ENCODE data around the gene GINS3.

GINS3 gene

DNA sequence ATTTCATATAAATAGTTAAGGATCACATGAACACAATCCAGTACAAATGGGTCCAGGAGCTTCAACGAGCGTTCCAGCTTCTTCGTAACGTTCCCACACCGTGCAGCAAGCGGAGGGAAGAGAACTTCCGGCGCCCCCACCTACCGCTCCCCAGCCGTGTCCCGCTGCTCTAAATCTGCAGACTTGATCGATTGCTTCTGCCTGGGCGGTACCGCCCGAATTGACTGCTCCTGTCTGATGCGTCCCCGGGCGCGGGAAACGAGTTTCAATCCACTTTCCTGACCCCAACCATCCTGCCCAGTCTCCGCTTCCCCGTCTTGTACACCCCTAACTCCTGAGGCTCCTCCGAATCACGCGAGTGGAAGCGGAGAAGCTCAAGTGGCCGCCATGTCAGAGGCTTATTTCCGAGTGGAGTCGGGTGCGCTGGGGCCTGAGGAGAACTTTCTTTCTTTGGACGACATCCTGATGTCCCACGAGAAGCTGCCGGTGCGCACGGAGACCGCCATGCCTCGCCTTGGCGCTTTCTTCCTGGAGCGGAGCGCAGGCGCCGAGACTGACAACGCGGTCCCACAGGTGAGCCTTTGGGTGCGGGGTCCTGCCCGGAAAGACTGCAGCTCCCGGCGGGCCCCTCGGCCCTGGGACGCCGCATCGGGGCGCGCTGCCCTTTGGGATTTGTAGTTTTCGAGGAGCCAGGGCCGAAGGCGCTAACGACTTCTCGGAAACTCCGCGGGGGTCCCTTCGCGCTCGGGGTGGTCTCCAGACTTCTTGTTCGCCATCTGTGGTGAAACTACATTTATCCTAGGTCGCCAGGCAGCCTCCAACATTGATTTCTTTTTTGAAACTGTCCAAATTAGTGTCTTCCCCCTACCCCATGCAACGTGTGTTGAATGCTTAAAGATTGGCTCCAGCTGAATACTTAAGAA is at the start of gene GINS3:
GINS3 (plus strand) TSS at position 257 of the 923 bp plus-strand sequence; CDS start at position 388, 131 bp downstream.
- DNase-seq (ENCODE audit: low spot score), result peak; percentile 88

DNA sequence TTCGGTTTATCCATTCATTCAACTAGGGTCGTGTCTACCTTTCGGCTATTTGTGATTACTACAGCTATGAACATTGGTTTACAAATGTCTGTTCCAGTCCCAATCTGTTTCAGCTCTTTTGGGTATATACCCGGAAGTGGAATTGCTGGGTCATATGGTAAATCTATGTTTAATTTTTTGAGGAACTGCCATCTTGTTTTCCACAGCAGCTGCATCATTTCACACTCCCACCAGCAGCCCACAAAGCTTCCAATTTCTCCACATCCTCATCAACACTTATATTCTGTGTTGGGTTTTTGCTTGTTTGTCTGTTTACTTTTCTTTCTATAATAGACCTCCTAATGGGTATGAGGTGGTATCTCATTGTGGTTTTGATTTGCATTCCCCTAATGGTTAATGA is 48.7 kb upstream of the GINS3 start:
- DNase-seq (ENCODE audit: low spot score), result no peak

DNA sequence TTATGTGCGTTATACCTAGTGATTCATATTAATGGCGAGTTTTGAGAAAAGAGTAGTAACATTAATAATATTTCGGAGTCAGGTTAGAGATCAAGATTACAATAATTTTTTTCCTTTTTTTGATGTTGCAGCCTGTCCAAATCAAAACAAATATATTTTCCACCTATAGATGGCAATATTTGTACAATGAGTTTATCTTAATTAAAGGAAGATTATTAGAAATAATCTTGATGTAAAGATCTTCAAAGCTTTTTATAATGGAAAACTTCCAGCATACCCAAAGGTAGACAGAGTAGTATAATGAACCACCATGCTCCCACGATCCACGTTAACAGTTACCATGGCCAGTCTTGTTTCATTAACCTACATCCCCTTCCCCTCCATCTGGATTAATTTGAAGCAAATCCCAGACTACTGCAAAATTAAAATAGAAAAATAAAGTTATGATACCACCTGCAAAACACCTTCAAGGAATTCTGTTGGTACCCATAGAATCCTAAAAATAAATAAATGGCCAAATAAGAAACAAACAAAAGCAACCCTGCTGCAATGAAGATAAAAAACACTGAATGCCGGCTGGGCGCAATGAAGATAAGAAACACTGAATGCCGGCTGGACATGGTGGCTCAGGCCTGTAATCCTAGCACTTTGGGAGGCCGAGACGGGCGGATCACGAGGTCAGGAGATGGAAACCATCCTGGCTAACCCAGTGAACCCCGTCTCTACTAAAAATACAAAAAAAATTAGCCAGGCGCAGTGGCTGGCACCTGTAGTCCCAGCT is 46.5 kb upstream of the GINS3 start:
- DNase-seq (ENCODE audit: low spot score), result peak; percentile 52

DNA sequence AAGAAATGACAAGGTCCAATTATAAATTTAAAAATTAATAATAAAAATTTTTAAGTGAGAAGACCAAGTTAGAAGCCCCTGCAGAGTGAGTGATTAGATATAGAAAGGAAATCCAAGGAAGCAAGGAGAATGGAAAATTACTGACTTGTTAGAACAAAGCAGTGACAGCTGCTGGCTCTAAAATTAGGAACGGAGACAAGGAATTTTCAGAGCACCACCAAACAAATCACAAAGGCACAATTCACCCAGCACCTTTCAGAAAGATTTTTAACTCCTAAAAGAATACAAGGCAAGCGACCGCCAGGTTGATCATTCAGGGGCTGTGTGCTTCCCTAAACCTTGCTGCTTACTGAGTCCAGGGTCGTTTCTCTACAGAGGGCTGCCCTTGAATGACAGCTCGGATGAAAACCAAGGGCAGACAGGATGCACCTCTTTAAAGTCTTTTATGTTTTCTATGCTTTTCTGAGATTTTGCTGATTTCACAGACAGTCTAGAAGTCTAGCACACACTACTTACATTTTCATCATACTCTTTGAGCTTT is 45.4 kb upstream of the GINS3 start:
- peak; percentile 95 for DNase-seq (ENCODE audit: low spot score)

DNA sequence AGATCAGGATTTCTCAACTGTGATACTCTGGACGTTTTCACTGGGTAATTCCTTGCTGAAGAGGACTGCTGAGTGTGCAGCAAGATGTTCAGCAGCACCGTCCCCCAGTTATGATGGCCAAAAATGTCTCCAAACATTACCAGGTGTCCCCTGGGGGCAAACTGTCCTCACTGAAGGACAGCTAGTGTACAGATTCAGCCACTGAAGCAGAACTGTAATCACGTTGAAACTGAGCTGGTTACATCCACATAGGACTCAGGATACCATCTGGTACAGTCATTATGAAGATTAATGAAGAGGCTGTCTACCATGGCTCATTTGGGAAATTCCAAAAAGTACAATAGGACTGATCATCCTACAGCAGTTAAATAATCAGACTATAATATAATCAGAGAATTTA is 43.3 kb upstream of the GINS3 start:
- DNase-seq (ENCODE audit: low spot score), result peak; percentile 92

DNA sequence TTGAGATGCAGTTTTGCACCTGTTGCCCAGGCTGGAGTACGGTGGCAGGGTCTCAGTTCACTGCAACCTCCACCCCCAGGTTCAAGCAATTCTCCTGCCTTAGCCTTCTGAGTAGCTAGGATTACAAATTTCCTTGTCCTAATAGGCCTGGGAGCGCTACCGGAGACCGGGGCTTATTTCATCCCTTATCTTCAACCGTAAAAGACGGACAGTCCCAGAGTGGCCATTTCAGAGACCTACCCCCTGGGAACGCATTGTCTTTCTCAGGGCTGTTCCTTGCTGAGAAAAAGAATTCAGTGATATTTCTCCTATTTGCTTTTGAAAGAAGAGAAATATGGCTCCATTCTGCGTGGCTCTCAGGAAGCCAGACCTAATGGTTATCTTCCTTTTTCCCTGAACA is 39.6 kb upstream of the GINS3 start:
- DNase-seq (ENCODE audit: low spot score), result no peak

DNA sequence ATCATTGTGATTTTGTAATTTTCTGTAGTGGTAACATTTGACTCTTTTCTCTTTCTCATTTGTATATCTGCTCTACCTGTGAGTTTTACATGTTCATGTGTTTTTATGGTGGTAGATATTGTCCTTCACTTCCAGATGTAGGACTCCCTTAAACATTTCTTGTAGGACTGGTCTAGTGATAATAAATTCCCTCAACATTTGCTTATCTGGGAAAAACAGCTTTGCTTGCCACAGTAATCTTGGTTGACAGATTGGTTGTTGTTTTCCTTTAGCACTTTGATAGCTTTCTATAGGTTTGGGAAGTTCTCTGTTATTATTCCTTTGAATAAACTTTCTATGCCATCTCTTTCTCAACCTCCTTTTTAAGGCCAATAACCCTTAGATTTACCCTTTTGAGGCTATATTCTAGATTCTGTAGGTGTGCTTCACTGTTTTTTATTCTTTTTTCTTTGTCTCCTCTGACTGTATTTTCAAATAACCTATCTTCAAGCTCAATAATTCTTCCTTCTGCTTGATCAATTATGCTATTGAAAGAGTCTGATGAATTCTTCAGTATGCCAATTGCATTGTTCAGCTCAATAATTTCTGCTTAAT is 32.1 kb upstream of the GINS3 start:
- no peak for DNase-seq (ENCODE audit: low spot score)

DNA sequence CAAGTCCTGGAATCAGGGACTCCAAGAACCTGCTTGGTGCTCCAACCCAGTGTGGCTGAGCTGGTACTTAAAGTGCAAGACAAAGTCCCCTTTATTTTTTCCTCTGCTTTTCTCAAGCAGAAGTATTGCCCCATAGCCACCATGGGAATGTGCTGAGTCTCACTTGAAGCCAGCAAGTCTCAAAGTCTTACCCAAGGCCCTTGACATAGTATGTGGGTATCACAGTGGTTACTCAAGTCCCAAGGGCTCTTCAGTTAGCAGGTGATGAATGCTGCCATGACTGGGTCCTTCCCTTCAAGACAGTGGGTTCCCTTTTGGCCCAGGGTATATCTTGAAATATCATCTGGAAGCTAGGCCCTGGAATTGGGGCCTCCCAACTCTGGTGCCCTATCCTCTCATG is 30.5 kb upstream of the GINS3 start:
- DNase-seq (ENCODE audit: low spot score), result no peak

DNA sequence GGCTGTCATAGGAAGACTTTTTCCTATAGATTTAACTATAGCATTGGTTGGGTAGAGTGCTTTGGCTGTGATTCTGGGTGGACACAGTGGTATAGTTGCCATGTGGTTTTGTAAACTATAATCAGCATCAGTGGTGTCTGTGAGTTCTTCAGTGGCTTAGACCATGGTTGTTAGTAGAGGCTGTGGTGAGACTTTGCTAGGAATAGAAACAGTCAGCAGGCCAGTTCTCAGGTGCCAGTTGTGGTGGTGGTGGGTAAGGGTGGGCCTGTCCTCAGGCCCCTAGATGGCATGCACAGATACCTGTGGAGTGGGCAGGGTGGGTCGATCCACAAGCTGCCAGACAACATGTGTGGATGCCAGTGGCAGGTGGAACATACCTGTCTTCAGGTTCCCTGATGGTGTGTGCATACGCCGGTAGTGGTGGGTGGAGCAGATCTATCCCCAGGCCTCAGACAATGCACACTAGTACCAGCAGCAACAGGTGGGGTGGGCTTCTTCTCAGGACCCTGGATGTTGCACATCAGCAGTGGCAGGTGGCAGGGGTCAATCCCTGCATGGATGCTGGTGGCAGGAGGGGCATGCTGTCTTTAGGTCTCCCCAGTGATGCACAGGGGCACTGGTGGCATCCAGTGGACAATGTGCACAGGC is 28.4 kb upstream of the GINS3 start:
- DNase-seq (ENCODE audit: low spot score), result no peak

DNA sequence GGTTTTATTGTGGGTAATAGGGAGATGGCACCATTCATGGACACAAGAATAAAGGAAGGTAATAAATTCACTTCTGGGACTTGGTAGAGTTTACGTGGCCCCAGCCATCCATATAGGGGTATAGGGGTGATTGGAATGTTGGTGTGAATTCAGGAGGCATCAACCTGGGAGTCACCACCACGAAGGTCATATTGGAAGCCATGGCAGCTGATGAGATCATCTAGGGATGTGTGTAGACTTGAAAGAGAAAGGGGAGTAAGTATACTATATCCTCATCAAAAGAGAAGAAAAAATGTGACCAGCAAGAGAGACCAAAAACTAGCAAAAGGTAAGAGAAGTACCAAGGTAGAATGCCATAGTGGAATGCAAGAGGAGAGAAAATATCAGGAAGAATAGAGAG is 26.6 kb upstream of the GINS3 start:
- DNase-seq (ENCODE audit: low spot score), result no peak

DNA sequence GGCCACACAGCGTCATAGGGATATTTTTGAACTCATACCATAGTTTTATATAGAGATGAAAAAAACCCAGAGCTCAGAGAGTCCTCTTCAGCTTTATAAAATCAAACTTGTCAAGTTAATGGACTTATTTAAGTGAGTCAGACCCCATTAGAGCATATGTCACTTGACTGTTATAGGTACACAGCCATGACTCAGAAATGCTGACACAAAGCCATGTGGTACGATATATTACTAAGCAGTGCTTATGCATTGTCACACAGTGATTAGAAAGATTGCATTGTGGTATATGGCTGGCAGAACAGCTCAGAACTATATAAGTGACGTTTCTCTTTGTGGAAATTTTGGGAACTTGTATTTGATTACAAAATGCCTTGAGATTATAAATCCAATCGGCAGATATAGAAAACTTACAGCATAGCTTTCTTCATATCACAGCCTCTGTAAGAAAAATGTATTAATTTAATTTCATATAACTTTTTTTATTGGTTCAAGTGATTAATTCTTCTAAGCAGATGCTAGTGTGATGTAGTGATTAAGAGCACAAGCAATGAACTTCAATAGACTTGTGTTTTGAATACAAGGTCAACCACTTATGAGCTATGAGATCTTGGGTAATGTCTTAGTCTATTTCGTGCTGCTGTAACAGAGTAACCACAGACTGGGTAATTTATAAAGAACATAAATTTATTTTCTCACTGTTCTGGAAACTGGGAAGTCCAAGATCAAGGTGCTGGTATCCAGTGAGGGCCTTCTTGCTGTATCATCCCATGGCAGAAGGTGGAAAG is 25.8 kb upstream of the GINS3 start:
- DNase-seq (ENCODE audit: low spot score), result no peak

DNA sequence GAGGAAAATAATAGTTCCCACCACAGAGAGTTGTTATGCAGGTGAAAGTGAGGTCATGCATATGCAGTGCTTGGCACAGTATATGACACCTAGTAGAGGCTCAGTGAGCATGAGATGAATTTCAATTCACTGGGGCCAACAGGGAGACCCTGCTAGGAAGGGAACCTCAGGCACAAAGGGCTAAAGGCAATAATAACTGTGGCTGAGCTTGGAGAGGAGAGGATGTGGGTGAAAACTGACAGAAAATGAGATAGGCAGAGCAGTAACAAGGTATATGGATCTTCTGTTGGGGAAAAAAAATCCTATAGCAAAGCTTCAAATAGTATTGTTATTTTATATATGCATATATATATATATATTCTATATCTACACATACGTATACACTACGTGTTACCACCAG is 25.0 kb upstream of the GINS3 start:
- DNase-seq (ENCODE audit: low spot score), result no peak

DNA sequence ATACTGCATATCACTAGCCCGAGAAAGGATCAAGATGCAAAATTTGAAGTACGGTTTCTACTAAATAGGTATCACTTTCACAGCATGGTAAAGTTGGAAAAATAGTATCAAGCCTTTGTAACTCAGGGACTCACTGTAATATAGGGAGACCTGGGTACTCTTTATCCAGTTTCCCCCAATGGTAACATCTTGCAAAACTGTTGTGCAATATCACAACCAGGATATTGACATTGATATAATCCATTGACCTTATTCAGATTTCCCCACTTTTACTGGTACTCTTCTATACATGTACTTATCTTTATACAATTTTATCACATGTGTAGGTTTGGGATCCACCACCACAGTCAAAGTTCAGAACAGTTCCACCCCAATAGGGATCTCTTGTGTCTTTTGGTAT is 20.4 kb upstream of the GINS3 start:
- no peak for DNase-seq (ENCODE audit: low spot score)

DNA sequence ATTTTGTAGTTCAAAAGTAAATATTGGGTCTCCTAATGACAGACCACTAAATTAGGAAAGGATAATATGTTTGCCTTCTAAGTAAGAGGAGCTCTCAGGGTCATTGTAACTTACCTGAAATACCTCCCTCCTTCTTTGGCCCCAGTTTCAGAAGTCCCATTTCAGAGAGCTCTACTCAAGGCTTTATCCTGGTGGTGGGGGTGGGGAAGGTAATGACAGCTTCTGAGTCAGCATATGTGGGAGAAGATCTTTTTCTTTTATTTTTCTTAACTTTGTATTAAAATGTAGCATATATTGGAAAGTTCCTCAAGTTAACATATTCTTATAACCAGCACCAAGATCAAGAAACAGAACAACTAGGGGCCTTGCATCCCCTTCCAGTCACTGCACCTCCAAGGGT is 16.9 kb upstream of the GINS3 start:
- DNase-seq (ENCODE audit: low spot score), result no peak

DNA sequence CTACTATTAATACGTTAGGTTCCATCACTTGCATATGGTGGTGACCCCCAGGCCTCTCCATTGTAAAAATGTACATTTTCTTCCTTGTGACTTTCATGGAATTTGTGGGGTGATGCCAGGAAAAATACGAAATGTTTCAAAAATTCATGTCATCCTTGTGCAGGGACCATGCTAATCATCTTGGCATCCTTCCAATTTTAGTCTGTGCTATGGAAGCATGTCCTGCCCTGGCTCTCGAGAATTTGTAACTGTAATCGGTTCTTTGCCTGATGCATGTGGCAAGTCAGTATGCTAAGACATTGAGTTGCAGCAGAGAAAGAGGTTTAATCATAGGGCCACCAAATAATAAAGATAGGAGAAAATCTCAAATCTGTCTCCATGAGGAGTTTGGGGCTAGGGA is 14.3 kb upstream of the GINS3 start:
- DNase-seq (ENCODE audit: low spot score), result peak; percentile 21

DNA sequence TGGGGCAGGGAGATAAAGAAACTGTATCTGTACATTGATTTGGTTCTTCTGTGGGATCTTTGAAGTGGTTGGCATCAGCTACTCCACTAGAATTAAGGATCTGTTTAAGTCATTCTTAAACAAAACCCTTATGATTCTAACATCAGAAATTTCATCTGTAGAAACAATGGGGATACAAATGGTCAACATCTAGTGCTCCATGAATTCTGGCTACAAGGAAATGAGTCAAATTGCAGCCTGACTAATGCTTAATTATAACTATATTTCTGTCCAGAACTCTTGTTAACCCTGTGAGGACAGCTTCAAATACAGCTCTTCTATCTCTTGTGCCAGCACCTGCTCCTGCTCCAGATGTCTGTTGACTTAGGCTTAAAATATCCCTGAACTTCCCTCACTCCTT is 13.9 kb upstream of the GINS3 start:
- DNase-seq (ENCODE audit: low spot score), result no peak

DNA sequence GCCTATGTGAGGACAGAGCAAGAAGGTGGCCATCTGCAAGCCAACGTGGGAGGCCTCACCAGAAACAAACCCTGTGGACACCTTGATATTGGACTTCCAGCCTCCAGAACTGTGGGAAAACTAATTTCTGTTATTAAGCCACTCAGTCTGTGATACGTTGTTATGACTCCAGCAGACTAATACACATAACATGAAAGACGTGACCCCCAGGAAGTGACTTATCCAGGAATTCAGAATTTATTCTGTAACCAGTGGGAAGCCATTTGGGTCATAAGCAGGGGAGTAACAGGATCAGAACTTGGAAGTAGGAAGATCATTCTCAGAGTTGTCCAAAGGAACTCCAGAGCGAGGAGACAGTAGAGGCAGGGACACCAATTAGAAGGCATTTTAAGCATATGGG is 12.5 kb upstream of the GINS3 start:
- DNase-seq (ENCODE audit: low spot score), result no peak

DNA sequence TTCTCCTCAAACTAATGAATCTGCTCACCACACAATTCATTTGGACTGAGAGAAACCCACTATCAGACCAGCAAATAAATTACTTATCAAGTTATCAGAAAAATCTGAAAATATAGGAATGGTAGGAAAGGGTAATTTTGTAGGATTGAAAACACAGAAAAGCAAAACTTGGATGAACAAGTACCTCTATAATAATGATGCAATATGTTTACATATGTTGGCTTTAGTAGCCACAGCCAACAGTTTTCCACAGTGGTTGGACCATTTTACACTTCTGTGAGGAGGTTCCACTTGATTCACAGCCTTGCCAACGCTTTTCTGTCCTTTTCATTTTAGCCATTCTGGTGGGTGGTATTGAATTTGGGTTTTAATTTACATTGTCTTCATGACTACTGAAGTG is 10.6 kb upstream of the GINS3 start:
- no peak for DNase-seq (ENCODE audit: low spot score)

DNA sequence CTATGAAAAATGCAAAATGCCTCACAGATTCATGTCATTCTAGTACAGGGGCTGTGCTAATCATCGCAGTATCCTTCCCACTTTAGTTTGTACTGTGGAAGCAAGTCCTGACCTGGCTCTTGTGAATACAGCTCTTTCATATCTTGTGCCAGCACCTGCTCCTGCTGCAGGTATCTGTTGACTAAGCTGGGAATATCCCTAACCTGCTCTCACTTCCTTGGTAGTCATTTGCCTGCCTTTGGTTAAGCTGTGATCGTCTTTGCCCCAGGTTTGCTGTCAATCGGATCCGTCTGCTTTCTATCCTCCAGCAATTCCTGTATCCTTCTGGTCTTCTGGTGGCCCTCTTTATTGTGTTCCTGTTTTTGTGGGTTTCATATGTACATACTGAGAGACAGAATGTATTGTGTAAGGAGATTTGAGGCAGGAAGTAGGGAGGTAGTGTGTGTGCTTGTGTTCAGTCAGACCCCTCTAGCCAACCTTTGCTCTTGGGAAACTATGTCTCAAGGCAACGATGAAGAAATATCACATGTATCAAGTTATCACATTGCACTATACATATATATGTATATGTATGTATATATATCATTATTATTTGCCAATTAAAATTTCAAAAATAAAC is 7.7 kb upstream of the GINS3 start:
- DNase-seq (ENCODE audit: low spot score), result no peak

DNA sequence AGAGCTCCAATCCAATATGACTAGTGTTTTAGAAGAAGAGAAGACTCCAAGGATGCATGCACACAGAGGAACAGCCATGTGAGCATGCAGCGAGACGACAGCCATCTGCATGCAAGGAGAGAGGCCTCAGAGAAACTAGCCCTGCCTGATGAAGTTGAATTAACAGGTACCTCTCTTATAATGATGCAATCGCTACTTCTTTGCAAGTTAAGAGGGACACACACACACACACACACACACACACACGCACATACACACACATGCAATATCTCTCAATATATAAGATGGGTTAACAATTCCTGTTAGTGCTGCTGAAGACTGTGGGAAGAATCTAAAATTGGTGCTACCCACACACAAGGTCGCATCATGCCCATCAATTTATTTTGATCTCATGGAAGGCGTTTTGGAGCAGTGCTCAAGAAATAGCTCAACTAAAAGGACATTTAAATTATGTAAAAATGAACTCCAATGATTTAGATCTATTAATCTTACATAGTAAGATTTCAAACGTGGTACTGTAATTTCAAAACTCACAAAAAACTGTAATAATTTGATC is 7.0 kb upstream of the GINS3 start:
- DNase-seq (ENCODE audit: low spot score), result no peak

Measured in cerebellar cortex (tissue), 1 donor.